Fibroblast of gingiva (primary cell): ENCODE measurements around the gene MUC5AC.

Source experiments
- DNase-seq: peaks from one replicate; pipeline ENCODE4 v3.0.0-alpha.2; 2011; ENCODE audit warnings: low read depth

MUC5AC gene

GRCh38 chr11:1197431-1197885 lies 39.7 kb downstream of the MUC5AC start:
- no peak for DNase-seq

- no peak for DNase-seq
Observed at GRCh38 chr11:1197886-1198560, 40.3 kb downstream of the MUC5AC start.

- DNase-seq: no peak
Observed at GRCh38 chr11:1198561-1199240, 40.9 kb downstream of the MUC5AC start.

GRCh38 chr11:1199241-1199750 lies 41.5 kb downstream of the MUC5AC start:
- DNase-seq: no peak

- no peak for DNase-seq
Observed at GRCh38 chr11:1199751-1200610, 42.2 kb downstream of the MUC5AC start.

GRCh38 chr11:1200611-1201191 lies 42.9 kb downstream of the MUC5AC start:
- DNase-seq: no peak

GRCh38 chr11:1201395-1202153 lies 43.8 kb downstream of the MUC5AC start:
- no peak for DNase-seq

GRCh38 chr11:1202154-1202775 lies 44.5 kb downstream of the MUC5AC start:
- DNase-seq: no peak

- DNase-seq: peak; percentile 8
Observed at GRCh38 chr11:1202776-1203504, 45.2 kb downstream of the MUC5AC start.

- no peak for DNase-seq
Observed at GRCh38 chr11:1203505-1204271, 45.9 kb downstream of the MUC5AC start.

- DNase-seq: no peak
Observed at GRCh38 chr11:1204381-1205101, 46.8 kb downstream of the MUC5AC start.

- no peak for DNase-seq
Observed at GRCh38 chr11:1205121-1205986, 47.6 kb downstream of the MUC5AC start.

- DNase-seq: no peak
Observed at GRCh38 chr11:1205987-1206331, 48.2 kb downstream of the MUC5AC start.

- DNase-seq: no peak
Observed at GRCh38 chr11:1206391-1207271, 48.9 kb downstream of the MUC5AC start.

- DNase-seq: no peak
Observed at GRCh38 chr11:1207401-1208143, 49.8 kb downstream of the MUC5AC start.

GRCh38 chr11:1208144-1208393 lies 50.3 kb downstream of the MUC5AC start:
- DNase-seq: no peak
